ENCODE results near the gene RHO.

The RHO gene

DNA sequence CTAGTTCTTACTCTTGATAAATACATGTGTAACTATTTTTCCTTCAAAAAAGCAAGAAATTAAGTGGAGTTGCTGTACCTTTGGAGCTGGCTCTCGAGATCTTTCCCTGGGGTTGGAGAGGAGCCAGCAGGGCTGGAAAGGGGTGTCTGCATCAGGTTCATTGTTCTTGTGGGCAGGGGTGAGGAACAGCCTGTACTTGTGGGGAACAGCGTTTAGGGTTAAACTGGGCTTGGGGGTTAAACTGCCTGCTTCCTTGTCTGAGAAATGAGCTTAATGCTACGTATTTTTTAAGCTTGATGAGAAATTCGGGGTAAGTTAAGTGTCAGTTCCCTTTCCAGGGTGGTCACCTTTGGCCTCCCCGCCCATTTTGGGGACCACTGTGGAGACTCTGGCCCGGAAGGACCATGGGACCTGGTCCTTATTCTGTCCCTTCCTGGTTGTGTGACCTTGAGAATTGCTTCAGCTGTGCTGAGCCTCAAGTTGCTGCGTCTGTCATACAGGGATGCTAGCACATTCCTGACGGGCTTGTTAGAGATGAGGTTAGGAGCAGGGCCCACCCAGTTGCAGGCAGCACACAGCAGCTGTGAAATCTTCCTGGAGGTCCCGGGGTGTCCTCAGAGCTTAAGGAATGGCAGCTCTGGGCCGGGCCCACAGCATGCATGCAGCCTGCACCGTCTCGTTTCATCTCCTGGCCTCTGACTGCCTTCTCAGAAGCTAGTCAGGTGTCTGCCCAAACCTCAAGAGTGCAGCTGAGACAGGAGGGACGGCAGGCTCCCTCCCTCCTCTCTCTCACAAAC is 26.1 kb downstream of the RHO start:
- no peak overlapping the region for H3K4me3 ChIP-seq (replicated peaks; ENCODE audit: low read depth, low read length)

DNA sequence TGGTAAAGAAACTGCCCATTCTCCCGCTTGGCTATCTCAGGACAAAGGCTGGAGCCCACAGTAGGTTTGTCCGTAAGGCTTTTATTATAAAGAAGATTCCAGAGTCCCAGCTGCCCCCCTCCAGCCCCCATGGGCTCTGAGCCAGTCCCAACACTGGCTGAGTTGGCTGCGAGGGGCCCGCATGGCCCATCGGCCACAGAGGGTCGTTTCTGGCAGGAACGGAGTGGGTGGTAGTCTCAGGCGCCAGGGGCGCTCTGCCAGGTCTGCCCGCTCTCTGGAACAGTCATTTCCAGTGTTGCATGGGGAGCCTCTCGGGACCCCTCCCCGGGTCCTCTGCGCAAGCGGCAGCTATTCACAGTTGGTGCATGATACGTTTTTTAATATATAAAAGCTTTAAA is 26.7 kb downstream of the RHO start:
- TF ChIP-seq, protein P1, sequence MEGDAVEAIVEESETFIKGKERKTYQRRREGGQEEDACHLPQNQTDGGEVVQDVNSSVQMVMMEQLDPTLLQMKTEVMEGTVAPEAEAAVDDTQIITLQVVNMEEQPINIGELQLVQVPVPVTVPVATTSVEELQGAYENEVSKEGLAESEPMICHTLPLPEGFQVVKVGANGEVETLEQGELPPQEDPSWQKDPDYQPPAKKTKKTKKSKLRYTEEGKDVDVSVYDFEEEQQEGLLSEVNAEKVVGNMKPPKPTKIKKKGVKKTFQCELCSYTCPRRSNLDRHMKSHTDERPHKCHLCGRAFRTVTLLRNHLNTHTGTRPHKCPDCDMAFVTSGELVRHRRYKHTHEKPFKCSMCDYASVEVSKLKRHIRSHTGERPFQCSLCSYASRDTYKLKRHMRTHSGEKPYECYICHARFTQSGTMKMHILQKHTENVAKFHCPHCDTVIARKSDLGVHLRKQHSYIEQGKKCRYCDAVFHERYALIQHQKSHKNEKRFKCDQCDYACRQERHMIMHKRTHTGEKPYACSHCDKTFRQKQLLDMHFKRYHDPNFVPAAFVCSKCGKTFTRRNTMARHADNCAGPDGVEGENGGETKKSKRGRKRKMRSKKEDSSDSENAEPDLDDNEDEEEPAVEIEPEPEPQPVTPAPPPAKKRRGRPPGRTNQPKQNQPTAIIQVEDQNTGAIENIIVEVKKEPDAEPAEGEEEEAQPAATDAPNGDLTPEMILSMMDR (IDR thresholded peaks at IDR 0.05; ENCODE audit: low read length, missing control alignments) = no peak
- no peak for DNase-seq (ENCODE audit: low read depth)

More for the DNA sequence above, 26.1 kb downstream of the RHO start:
- TF ChIP-seq, protein P1 (IDR thresholded peaks at IDR 0.05; ENCODE audit: low read length, missing control alignments) = no peak
- no peak for DNase-seq (ENCODE audit: low read depth)

DNA sequence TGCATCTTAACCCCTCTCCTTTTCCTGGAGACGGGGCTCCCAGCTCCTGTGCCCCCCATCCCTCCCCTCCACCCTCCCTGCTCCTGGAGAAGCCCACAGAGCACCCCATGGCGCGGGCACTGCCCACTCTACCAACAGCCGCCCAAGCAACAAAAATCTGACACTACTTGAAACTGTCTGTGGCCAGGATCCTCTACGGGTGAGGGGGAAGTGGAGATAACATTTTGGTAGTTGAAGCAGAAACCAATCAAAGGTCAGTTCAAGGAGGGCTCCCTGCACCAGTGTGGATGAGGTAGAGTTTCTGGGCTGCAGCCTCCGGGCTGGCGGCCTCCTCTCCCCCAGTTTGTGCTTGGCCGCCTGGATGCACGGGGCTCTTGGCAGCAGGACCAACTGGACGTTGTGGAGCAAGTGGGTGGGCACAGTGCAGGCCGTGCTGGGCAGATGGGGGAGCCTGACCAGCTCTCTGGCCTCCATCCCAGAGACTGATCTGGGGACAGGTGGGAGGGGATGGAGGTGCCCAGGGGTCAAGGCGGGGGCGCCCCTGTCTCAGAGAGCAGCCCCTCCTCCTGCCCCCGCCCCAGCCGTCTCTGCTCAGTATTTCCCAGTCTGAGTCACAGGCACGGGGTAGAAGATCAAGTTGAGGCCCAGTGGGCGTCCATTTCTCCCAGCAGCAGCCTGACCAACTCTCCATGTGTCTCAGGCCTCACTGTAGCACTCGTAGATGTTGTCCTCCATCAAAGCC is 27.3 kb downstream of the RHO start:
- TF ChIP-seq, protein P1 (IDR thresholded peaks at IDR 0.05; ENCODE audit: low read length, missing control alignments) = no peak
- no peak for DNase-seq (ENCODE audit: low read depth)
- no peak overlapping the region for H3K4me3 ChIP-seq (replicated peaks; ENCODE audit: low read depth, low read length)

More for the DNA sequence above, 26.7 kb downstream of the RHO start:
- no peak overlapping the region for H3K4me3 ChIP-seq (replicated peaks; ENCODE audit: low read depth, low read length)

DNA sequence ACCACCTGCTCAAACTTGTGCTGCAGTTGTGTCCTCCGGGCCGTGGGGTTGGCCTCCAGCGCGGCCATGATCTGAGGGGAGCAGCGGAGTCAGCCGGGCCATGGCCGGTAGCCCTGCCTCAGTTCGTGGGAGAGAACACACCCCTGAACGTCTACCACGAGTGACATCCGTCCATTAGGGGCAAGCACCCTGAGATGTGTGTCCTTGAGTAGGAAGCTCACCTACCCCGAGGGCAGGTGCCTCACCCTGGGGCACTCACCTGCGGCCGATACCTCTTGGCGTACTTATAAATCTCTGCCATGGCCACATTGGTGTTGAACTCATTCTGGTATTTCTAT is 27.9 kb downstream of the RHO start:
- DNase-seq (ENCODE audit: low read depth) = no peak
- H3K4me3 ChIP-seq (replicated peaks; ENCODE audit: low read depth, low read length) = no peak overlapping the region
- TF ChIP-seq, protein P1 (IDR thresholded peaks at IDR 0.05; ENCODE audit: low read length, missing control alignments) = no peak

DNA sequence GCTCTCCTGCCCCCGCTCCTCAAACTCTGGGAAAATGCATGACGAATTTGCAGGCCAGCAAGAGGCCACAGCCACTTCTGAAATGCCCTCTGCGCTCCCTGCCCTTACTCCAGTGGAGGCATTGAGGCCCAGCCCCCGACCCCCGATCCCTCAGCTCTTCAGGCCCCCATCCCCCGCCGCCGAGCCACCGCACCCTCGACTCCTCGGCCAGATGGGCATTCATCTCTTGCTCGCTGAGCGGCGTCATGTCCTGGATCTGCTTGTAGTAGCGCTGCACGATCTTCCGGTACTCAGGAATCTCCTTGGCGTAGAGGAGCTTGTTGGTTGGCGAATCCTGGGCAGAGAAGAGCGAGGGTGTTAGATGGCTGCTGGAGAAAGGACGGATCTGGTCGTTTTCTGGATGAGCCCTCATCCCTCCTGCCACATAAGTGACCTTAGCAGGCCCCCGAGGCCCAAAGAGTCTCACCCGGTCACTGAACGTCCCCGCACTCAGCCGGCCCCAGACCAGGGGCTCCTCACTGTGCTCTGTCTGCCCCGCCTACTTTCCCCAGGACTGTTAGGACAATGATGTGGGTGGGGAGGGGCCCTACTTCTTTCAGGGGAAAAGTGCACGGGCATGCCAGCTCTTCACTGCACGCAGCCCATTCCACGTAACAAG is 28.6 kb downstream of the RHO start:
- H3K4me3 ChIP-seq (replicated peaks; ENCODE audit: low read depth, low read length) = no peak overlapping the region

DNA sequence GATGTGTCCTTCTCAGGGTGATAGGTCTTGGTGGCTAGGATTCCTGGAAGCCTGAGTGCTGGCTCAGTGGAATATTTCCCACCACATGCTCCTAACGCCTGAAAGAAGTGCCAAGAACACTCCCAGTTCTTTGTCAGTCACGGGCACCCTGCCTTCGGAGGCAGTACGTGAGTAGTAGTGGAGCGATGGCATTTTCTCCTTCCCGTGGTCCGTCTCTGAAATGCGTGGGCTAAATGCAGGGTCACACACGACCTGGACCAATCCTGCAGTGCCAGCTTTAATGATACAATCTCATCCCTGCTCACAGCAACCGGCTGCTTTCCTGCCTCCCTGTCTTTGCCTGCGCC is 29.1 kb downstream of the RHO start:
- no peak for DNase-seq (ENCODE audit: low read depth)
- TF ChIP-seq, protein P1 (IDR thresholded peaks at IDR 0.05; ENCODE audit: low read length, missing control alignments) = no peak

More for the DNA sequence above, 28.6 kb downstream of the RHO start:
- TF ChIP-seq, protein P1 (IDR thresholded peaks at IDR 0.05; ENCODE audit: low read length, missing control alignments) = no peak
- no peak for DNase-seq (ENCODE audit: low read depth)

More for the DNA sequence above, 29.1 kb downstream of the RHO start:
- H3K4me3 ChIP-seq (replicated peaks; ENCODE audit: low read depth, low read length) = no peak overlapping the region

Measured in fibroblast of pulmonary artery (primary cell).